ENCODE data around the gene NFYB.

NFYB gene

GRCh38 chr12:104150416-104150815 lies 12.4 kb upstream of the NFYB start:
- Histone ChIP-seq H3K4me2 (no peak overlapping the region), H3K9me3 (replicated peaks in 1 of 11) (peaks cover 6 to 9% (median 7%) of the 10 kb centered on the region in 11 experiments; a peak in 19 of 22 replicates), H3K4me1 (peaks cover 0 to 11% (median 2%) of the 10 kb centered on the region in 10 experiments; a peak in 5 of 20 replicates), H3K27ac (no peak overlapping the region), H4K20me1 (no peaks in the 10 kb centered on the region), H3K27me3 (no peaks in the 10 kb centered on the region), H3K9ac (no peak overlapping the region), H3K36me3 (no peaks in the 10 kb centered on the region), H3K4me3 (no peak overlapping the region)
- TF ChIP-seq Cebpa-rat (IDR thresholded peaks at IDR 0.05), result no peak

- no peak overlapping the region for H3K4me2 ChIP-seq
- peaks cover 10 to 27% (median 20%) of the 10 kb centered on the region in 11 experiments; a peak in 21 of 22 replicates for H3K9me3 ChIP-seq (replicated peaks in 1 of 11)
- H3K36me3 ChIP-seq, result no peaks in the 10 kb centered on the region
- no peak overlapping the region for H3K9ac ChIP-seq
- H3K4me1 ChIP-seq, result 0 out of 20 replicates have a peak, but pooled peaks cover 0 to 5% (median 0%) of the 10 kb centered on the region in 10 experiments
- H4K20me1 ChIP-seq, result no peaks in the 10 kb centered on the region
- no peak overlapping the region for H3K4me3 ChIP-seq
- H3K27me3 ChIP-seq, result no peaks in the 10 kb centered on the region
- H3K27ac ChIP-seq, result no peak overlapping the region
- TF ChIP-seq Cebpa-rat (IDR thresholded peaks at IDR 0.05), result no peak
Measured at GRCh38 chr12:104147346-104147745, 9.3 kb upstream of the NFYB start.

GRCh38 chr12:104143918-104144317 lies 5.9 kb upstream of the NFYB start:
- TF ChIP-seq Cebpa-rat (IDR thresholded peaks at IDR 0.05), result no peak
- H3K4me2 ChIP-seq, result no peak overlapping the region

GRCh38 chr12:104143002-104143401 lies 5.0 kb upstream of the NFYB start:
- Histone ChIP-seq H3K9me3 (replicated peaks in 1 of 11) (peaks cover 10 to 27% (median 20%) of the 10 kb centered on the region in 11 experiments; a peak in 21 of 22 replicates), H3K4me3 (no peak overlapping the region), H3K4me1 (peaks cover 5 to 12% (median 7%) of the 10 kb centered on the region in 10 experiments; a peak in 17 of 20 replicates), H3K4me2 (no peak overlapping the region), H4K20me1 (no peaks in the 10 kb centered on the region), H3K9ac (no peak overlapping the region), H3K36me3 (no peaks in the 10 kb centered on the region), H3K27me3 (no peaks in the 10 kb centered on the region), H3K27ac (no peak overlapping the region)
- TF ChIP-seq Cebpa-rat (IDR thresholded peaks at IDR 0.05), result no peak

More at GRCh38 chr12:104143918-104144317, 5.9 kb upstream of the NFYB start:
- H3K4me1 ChIP-seq, result peaks cover 0 to 5% (median under 1%) of the 10 kb centered on the region in 10 experiments; a peak in 10 of 20 replicates
- no peaks in the 10 kb centered on the region for H4K20me1 ChIP-seq
- H3K27me3 ChIP-seq, result no peaks in the 10 kb centered on the region
- no peaks in the 10 kb centered on the region for H3K36me3 ChIP-seq
- H3K9ac ChIP-seq, result no peak overlapping the region
- H3K9me3 ChIP-seq (replicated peaks in 1 of 11), result peaks cover 10 to 27% (median 20%) of the 10 kb centered on the region in 11 experiments; a peak in 21 of 22 replicates
- H3K27ac ChIP-seq, result no peak overlapping the region
- H3K4me3 ChIP-seq, result no peak overlapping the region

GRCh38 chr12:104142543-104142942 lies 4.5 kb upstream of the NFYB start:
- no peak for TF ChIP-seq Cebpa-rat (IDR thresholded peaks at IDR 0.05)
- Histone ChIP-seq H3K4me2 (no peak overlapping the region), H3K36me3 (no peaks in the 10 kb centered on the region), H3K4me3 (no peak overlapping the region), H4K20me1 (no peaks in the 10 kb centered on the region), H3K9ac (no peak overlapping the region), H3K27me3 (no peaks in the 10 kb centered on the region), H3K9me3 (replicated peaks in 1 of 11) (peaks cover 10 to 27% (median 20%) of the 10 kb centered on the region in 11 experiments; a peak in 21 of 22 replicates), H3K4me1 (peaks cover 5 to 12% (median 7%) of the 10 kb centered on the region in 10 experiments; a peak in 17 of 20 replicates), H3K27ac (no peak overlapping the region)

GRCh38 chr12:104138797-104139152 lies 765 bp upstream of the NFYB start:
- H3K36me3 ChIP-seq, result peaks cover 0 to 14% (median 10%) of the 10 kb centered on the region in 11 experiments; a peak in 13 of 22 replicates
- H3K27ac ChIP-seq, result peak overlapping the region in 10 of 11 experiments; percentile 59 to 85 (median 76); a peak in 18 of 22 replicates
- H3K4me1 ChIP-seq, result peaks cover 30 to 39% (median 35%) of the 10 kb centered on the region in 10 experiments
- H3K27me3 ChIP-seq, result no peaks in the 10 kb centered on the region
- H3K9ac ChIP-seq, result peak overlapping the region; percentile 65 to 82 (median 78); a peak in 20 of 22 replicates
- H3K9me3 ChIP-seq (replicated peaks in 1 of 11), result peaks cover 0 to 3% (median 0%) of the 10 kb centered on the region in 11 experiments; a peak in 10 of 22 replicates
- H3K4me2 ChIP-seq, result peak overlapping the region; percentile 68 to 94 (median 83)
- H4K20me1 ChIP-seq, result no peaks in the 10 kb centered on the region; a peak in 1 of 22 replicates
- H3K4me3 ChIP-seq, result peak overlapping the region in 9 of 10 experiments; percentile 23 to 57 (median 47); a peak in 9 of 20 replicates
- no peak for TF ChIP-seq Cebpa-rat (IDR thresholded peaks at IDR 0.05)

- peak overlapping the region; percentile 82 to 97 (median 86) for H3K4me3 ChIP-seq
- TF ChIP-seq Cebpa-rat (IDR thresholded peaks at IDR 0.05), result no peak
- peaks cover 34 to 48% (median 39%) of the 10 kb centered on the region in 10 experiments for H3K4me1 ChIP-seq
Measured at GRCh38 chr12:104137001-104137901, 759 bp downstream of the NFYB start.

GRCh38 chr12:104136577-104136976 lies 1.4 kb downstream of the NFYB start:
- no peak for TF ChIP-seq Cebpa-rat (IDR thresholded peaks at IDR 0.05)
- peak overlapping the region; percentile 82 to 97 (median 86) for H3K4me3 ChIP-seq
- H3K4me1 ChIP-seq, result peaks cover 34 to 48% (median 40%) of the 10 kb centered on the region in 10 experiments
- H3K9ac ChIP-seq, result peak overlapping the region; percentile 96 to 100 (median 99); a peak in 21 of 22 replicates
- H3K27ac ChIP-seq, result peak overlapping the region in 10 of 11 experiments; percentile 95 to 100 (median 99); a peak in 21 of 22 replicates
- no peaks in the 10 kb centered on the region for H3K27me3 ChIP-seq
- no peaks in the 10 kb centered on the region for H3K9me3 ChIP-seq (replicated peaks in 1 of 11)
- H3K36me3 ChIP-seq, result peaks cover 16 to 36% (median 30%) of the 10 kb centered on the region in 11 experiments; a peak in 21 of 22 replicates
- peaks cover 0 to 5% (median 0%) of the 10 kb centered on the region in 11 experiments; a peak in 2 of 22 replicates for H4K20me1 ChIP-seq
- H3K4me2 ChIP-seq, result peak overlapping the region; percentile 79 to 93 (median 87)

More at GRCh38 chr12:104137001-104137901, 759 bp downstream of the NFYB start:
- no peaks in the 10 kb centered on the region for H3K27me3 ChIP-seq
- peak overlapping the region; percentile 96 to 100 (median 99) for H3K9ac ChIP-seq
- peaks cover 9 to 29% (median 23%) of the 10 kb centered on the region in 11 experiments; a peak in 21 of 22 replicates for H3K36me3 ChIP-seq
- H3K4me2 ChIP-seq, result peak overlapping the region; percentile 79 to 93 (median 87)
- peak overlapping the region; percentile 92 to 100 (median 99) for H3K27ac ChIP-seq
- H4K20me1 ChIP-seq, result peaks cover 0 to 5% (median 0%) of the 10 kb centered on the region in 11 experiments; a peak in 2 of 22 replicates
- no peaks in the 10 kb centered on the region for H3K9me3 ChIP-seq (replicated peaks in 1 of 11)
